Measurements from ENCODE around the gene KRT83.

GRCh38 chr12:52305921-52306705, 15.1 kb downstream of the KRT83 start:
- TF ChIP-seq CTCF (tag by site-specific recombination; IDR thresholded peaks at IDR 0.05) (no peak), ZNF138 (tag by site-specific recombination; IDR thresholded peaks at IDR 0.05; ENCODE audit: borderline replicate concordance) (no peak), YY1 (tag by site-specific recombination; IDR thresholded peaks at IDR 0.05) (no peak), ZNF776 (tag by site-specific recombination; IDR thresholded peaks at IDR 0.05; ENCODE audit: borderline replicate concordance) (no peak), ZNF184 (tag by site-specific recombination; IDR thresholded peaks at IDR 0.05) (no peak), ZNF768 (tag by site-specific recombination; IDR thresholded peaks at IDR 0.05) (no peak), ZNF24 (tag by site-specific recombination; IDR thresholded peaks at IDR 0.05) (no peak), ZNF274 (IDR thresholded peaks at IDR 0.05; ENCODE audit: low read length) (no peak), ZNF274 (tag by site-specific recombination; IDR thresholded peaks at IDR 0.05; ENCODE audit: borderline replicate concordance) (no peak), ZNF48 (tag by site-specific recombination; IDR thresholded peaks at IDR 0.05) (no peak), SCRT1 (tag by site-specific recombination; IDR thresholded peaks at IDR 0.05; ENCODE audit: borderline replicate concordance) (no peak), ZFP3 (tag by site-specific recombination; IDR thresholded peaks at IDR 0.05; ENCODE audit: low read depth) (no peak), ZNF785 (tag by site-specific recombination; IDR thresholded peaks at IDR 0.05) (no peak), PRDM2 (tag by site-specific recombination; IDR thresholded peaks at IDR 0.05; ENCODE audit: borderline replicate concordance) (no peak), ZNF791 (tag by site-specific recombination; IDR thresholded peaks at IDR 0.05) (no peak)

Data from HEK293 (cell line).